GM12878 (cell line): ENCODE measurements around the gene TSPO. TPM values are rescaled to one million over a fixed set of nuclear protein-coding genes. Genes with fewer than 3 reads are reported as not detected.
A peak's percentile ranks its signal among the peaks of the same experiment; 100 is the strongest.

Experiments used
- ATAC-seq: fragments of 200-7000 bp; cut with Tn5 transposase; 3 replicates; pipeline ENCODE4 v1.9.1; 2020; ENCODE audit warnings: mild to moderate bottlenecking, moderate library complexity
- BruUV-seq: library from RNA; stranded (reverse); fragments of 400-500 nt; replicated peaks from 2 replicates; lab custom pipeline; 2021; lab: Mats Ljungman, UMichigan
- CTCF ChIA-PET: fragments of 300-600 bp; sonication (Branson Sonifier 250); formaldehyde crosslinking; extraction: SDS; loops from one replicate; lab custom pipeline; 2021; ENCODE audit warnings: inconsistent platforms; lab: Yijun Ruan, JAX
- POLR2A ChIA-PET: fragments of 350-600 bp; formaldehyde crosslinking; extraction: SDS; loops from one replicate; lab custom pipeline; 2021; ENCODE audit warnings: inconsistent platforms; lab: Charles Lee
- RAD21 ChIA-PET: fragments of 300-600 bp; sonication (Branson Sonifier 250); formaldehyde crosslinking; loops from one replicate; lab custom pipeline; 2023; ENCODE audit warnings: antibody characterized with exemption; ENCODE audit not compliant: unreplicated experiment; lab: Charles Lee
- SMC1A ChIA-PET: fragments of 300-600 bp; sonication (Branson Sonifier 250); formaldehyde crosslinking; loops from one replicate; lab custom pipeline; 2023; ENCODE audit not compliant: unreplicated experiment, uncharacterized antibody; lab: Charles Lee
- DNase-seq: peaks from one replicate; pipeline ENCODE4 v3.0.0-alpha.2; 2011; ENCODE audit warnings: low read depth, low spot score
- FAIRE-seq: peaks from 3 replicates; lab custom pipeline; 2011; peaks lifted over from hg19 to GRCh38; lab: Jason Lieb, UNC
- H2AFZ ChIP-seq: 2 replicates; pipeline ENCODE4 v1.6.0; 2011; ENCODE audit warnings: low read depth, low read length, control low read depth; ENCODE audit not compliant: control insufficient read depth
- H3K27ac ChIP-seq: 2 replicates; pipeline ENCODE4 v1.5.1; 2011; ENCODE audit warnings: control low read depth; ENCODE audit not compliant: control insufficient read depth, insufficient read depth
- H3K27me3 ChIP-seq, 2 experiments: replicated peaks in 1 of 2; 2 replicates each; pipeline versions ENCODE4 v1.6.0 to v1.6.1; 2011; ENCODE audit warnings: low read length in 1 of 2; ENCODE audit not compliant: control insufficient read depth in 2 of 2, insufficient read depth in 2 of 2
- H3K36me3 ChIP-seq, 2 experiments: 2 replicates each; pipeline ENCODE4 v1.5.1; 2011; ENCODE audit warnings: low read length in 1 of 2; ENCODE audit not compliant: control insufficient read depth in 2 of 2, insufficient read depth in 2 of 2
- H3K4me1 ChIP-seq: 2 replicates; pipeline ENCODE4 v1.6.1; 2011; ENCODE audit warnings: mild to moderate bottlenecking, low read length, moderate library complexity, mixed read lengths; ENCODE audit not compliant: control insufficient read depth, insufficient read depth
- H3K4me2 ChIP-seq: 2 replicates; pipeline ENCODE4 v1.6.0; 2011; ENCODE audit warnings: control low read depth; ENCODE audit not compliant: control insufficient read depth, insufficient read depth
- H3K4me3 ChIP-seq: fragments of 200-600 bp; sonication (generic); 2 replicates; pipeline ENCODE4 v1.5.1; 2016
- H3K79me2 ChIP-seq: 2 replicates; pipeline ENCODE4 v1.6.0; 2011; ENCODE audit warnings: low read length; ENCODE audit not compliant: control insufficient read depth, insufficient read depth
- H3K9ac ChIP-seq: 2 replicates; pipeline ENCODE4 v1.8.0; 2011; ENCODE audit warnings: low read length, control low read depth, mixed read lengths; ENCODE audit not compliant: control insufficient read depth, insufficient read depth
- H3K9me3 ChIP-seq: replicated peaks from 3 replicates; pipeline ENCODE4 v1.5.1; 2011; ENCODE audit warnings: mild to moderate bottlenecking, low read length; ENCODE audit not compliant: control insufficient read depth, insufficient read depth
- H4K20me1 ChIP-seq: 2 replicates; pipeline ENCODE4 v1.6.0; 2011; ENCODE audit not compliant: control insufficient read depth, insufficient read depth
- BACH1 ChIP-seq: fragments of 450-650 bp; IDR thresholded peaks from 2 replicates; pipeline ENCODE4 v1.6.1; 2017; ENCODE audit warnings: mild to moderate bottlenecking, borderline replicate concordance
- BCLAF1 ChIP-seq: fragments of 450-650 bp; IDR thresholded peaks from 2 replicates; pipeline ENCODE4 v1.6.1; 2017; ENCODE audit warnings: antibody characterized with exemption, mild to moderate bottlenecking, moderate library complexity
- CBFB ChIP-seq: IDR thresholded peaks from 2 replicates; pipeline ENCODE4 v1.6.1; 2016; ENCODE audit warnings: antibody characterized with exemption, low read depth
- GABPA ChIP-seq: IDR thresholded peaks from 2 replicates; pipeline ENCODE4 v1.6.1; 2014; ENCODE audit warnings: antibody characterized with exemption, low read depth, mild to moderate bottlenecking, inconsistent platforms
- HDAC2 ChIP-seq: fragments of 200-600 bp; sonication (generic); IDR thresholded peaks from 2 replicates; pipeline ENCODE4 v1.6.1; 2017
- KAT2A ChIP-seq: conservative IDR thresholded peaks from 2 replicates; pipeline ENCODE4 v1.6.1; 2011; ENCODE audit warnings: low read depth, low read length; ENCODE audit not compliant: control insufficient read depth
- NFXL1 ChIP-seq: fragments of 450-650 bp; IDR thresholded peaks from 2 replicates; pipeline ENCODE4 v1.6.1; 2017; ENCODE audit warnings: antibody characterized with exemption, mild to moderate bottlenecking, borderline replicate concordance
- POU2F2 ChIP-seq: IDR thresholded peaks from 3 replicates; pipeline ENCODE4 v1.6.1; 2011; ENCODE audit warnings: low read depth, mild to moderate bottlenecking, low read length, borderline replicate concordance
- RFX5 ChIP-seq: IDR thresholded peaks from 2 replicates; pipeline ENCODE4 v1.6.1; 2011; ENCODE audit warnings: low read depth, low read length, improper control_type of control experiment
- SIN3A ChIP-seq: IDR thresholded peaks from 2 replicates; pipeline ENCODE4 v1.6.1; 2012; ENCODE audit warnings: low read depth, low read length, improper control_type of control experiment
- SRF ChIP-seq, 2 experiments: IDR thresholded peaks; 2 replicates each; pipeline ENCODE4 v1.6.1; 2011; ENCODE audit warnings: low read depth in 2 of 2, low read length in 2 of 2, mild to moderate bottlenecking in 1 of 2, moderate library complexity in 1 of 2
- SUPT20H ChIP-seq: IDR thresholded peaks from 2 replicates; pipeline ENCODE4 v1.6.1; 2011; ENCODE audit warnings: low read depth, mild to moderate bottlenecking, low read length, moderate library complexity, borderline replicate concordance; ENCODE audit not compliant: control insufficient read depth
- ZNF24 ChIP-seq: fragments of 450-650 bp; IDR thresholded peaks from 2 replicates; pipeline ENCODE4 v1.6.1; 2017; ENCODE audit warnings: antibody characterized with exemption, mild to moderate bottlenecking
- ZSCAN29 ChIP-seq: fragments of 450-650 bp; IDR thresholded peaks from 2 replicates; pipeline ENCODE4 v1.6.1; 2017; ENCODE audit warnings: mild to moderate bottlenecking, moderate library complexity
- WGBS: methylation state at CpG from one replicate; pipeline ENCODE4 v1.1.6; 2016; ENCODE audit warnings: low lambda C conversion rate; ENCODE audit not compliant: insufficient replicate concordance, insufficient coverage; ENCODE audit errors: missing lambda C conversion rate; 5-methylcytosine and 5-hydroxymethylcytosine counted together
- in situ Hi-C: fragments of 300-500 bp; cut with MboI; formaldehyde crosslinking; loops from 9 replicates; pipeline ENCODE4 v1.14.3; 2018; ENCODE audit warnings: mixed read lengths
- intact Hi-C: fragments of 100-400 bp; cut with micrococcal nuclease; formaldehyde crosslinking; loops from one replicate; pipeline ENCODE4 v1.14.2; 2022; ENCODE audit not compliant: unreplicated experiment
- polyA plus RNA-seq, 11 experiments: library from polyadenylated mRNA; depleted of rRNA in 4 of 11; unstranded in 6 of 11; stranded (reverse) in 5 of 11; fragments of >200 nt; fragmentation: Nextera tagmentation in 4 of 11; fragmentation: Illumina TruSeq in 1 of 11; extraction: Ambion mirVana in 4 of 11; extraction: Trizol in 1 of 11; gene quantifications; 1 replicate in 1 of 11; 2 replicates in 10 of 11; pipeline versions ENCODE4 v1.2.1 to v1.2.3, GENCODE V29; 2011 to 2016; ENCODE audit warnings: inconsistent platforms in 2 of 11, missing spikeins in 2 of 11, low read depth in 1 of 11
- total RNA-seq, 4 experiments: library from RNA; depleted of rRNA in 3 of 4; stranded (reverse); fragments of >200 nt in 3 of 4; fragmentation: Illumina TruSeq in 1 of 4; extraction: Trizol in 1 of 4; gene quantifications; 2 replicates each; pipeline versions ENCODE4 v1.2.1 to v1.2.3, GENCODE V29; 2013 to 2021
- TF ChIP-seq, protein P1 (sequence below): IDR thresholded peaks from 2 replicates; pipeline ENCODE4 v1.6.1; 2012; ENCODE audit warnings: low read depth, low read length, improper control_type of control experiment
- TF ChIP-seq, protein P2 (sequence below): fragments of 450-650 bp; IDR thresholded peaks from 2 replicates; pipeline ENCODE4 v1.6.1; 2017; ENCODE audit warnings: mild to moderate bottlenecking, low read depth, inconsistent platforms; ENCODE audit not compliant: poor library complexity, severe bottlenecking
- TF ChIP-seq, protein P3 (sequence below): IDR thresholded peaks from 2 replicates; pipeline ENCODE4 v1.6.1; 2011; ENCODE audit warnings: borderline replicate concordance, low read depth, mild to moderate bottlenecking, moderate library complexity, low read length; ENCODE audit not compliant: insufficient read depth, poor library complexity, severe bottlenecking

Gene TSPO
- total and polyA plus RNA-seq, 10 of the 15 experiments (the other 5 are each of a cell fraction or from before 2014, with no cell fraction given), result 1.4 to 50.5 (median 18.8) TPM

DNA sequence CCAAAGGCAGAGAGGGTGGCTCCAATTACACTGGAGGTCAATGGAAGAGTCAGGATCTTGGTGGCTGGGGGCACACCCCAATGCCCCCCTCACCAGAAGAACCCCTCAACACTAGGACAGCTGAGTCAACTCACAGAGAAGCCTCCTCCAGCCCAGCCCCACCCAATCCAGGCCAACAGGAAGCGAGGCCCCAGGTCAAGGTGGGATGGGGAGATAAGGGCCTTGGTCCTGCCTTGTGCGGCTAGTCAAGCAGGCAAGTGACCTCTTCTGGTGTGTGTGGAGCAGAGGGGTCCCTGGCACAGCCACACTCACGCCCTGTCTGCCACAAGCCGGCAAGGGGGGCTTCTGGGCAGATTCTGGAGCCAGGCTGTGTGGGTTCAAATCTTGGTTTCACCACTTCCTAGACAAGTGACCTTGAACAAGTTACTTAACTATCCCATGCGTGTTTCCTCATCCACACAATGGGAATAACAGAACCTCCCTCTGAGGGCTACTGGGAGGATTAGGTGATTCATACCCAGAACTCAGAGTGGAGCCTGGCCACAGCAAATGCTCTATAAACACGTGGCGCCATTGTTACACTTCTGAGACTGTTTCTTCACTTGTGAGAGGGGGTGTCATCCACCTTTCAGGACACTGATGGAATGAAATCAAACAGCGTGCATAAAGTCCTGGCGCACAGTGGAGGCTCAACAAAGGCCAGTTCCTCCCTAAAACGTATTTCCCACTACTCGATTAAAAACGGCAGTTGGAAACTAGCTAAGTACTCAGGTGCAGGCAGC, 32.3 kb downstream of the TSPO start:
- FAIRE-seq, result no peak
- intact Hi-C loops (no loop called here), in situ Hi-C loops (no loop called here)
- WGBS, result 78% methylated on average over 12 of the region's 12 CpGs
- H3K9ac ChIP-seq, result no peak overlapping the region
- H3K4me2 ChIP-seq, result peak overlapping the region; percentile 3; the same call in 1 of the 2 replicates
- H3K4me3 ChIP-seq, result no peak overlapping the region
- ChIA-PET RAD21 (no interaction called here), POLR2A (no interaction called here), CTCF (no interaction called here), SMC1A (no interaction called here)
- H3K27ac ChIP-seq, result no peak overlapping the region
- H2AFZ ChIP-seq, result no peak overlapping the region
- peaks cover 10% of the 10 kb centered on the region for H3K4me1 ChIP-seq
- H3K36me3 ChIP-seq, result peaks cover 7% of the 10 kb centered on the region in 2 experiments; a peak in 3 of 4 replicates
- no peaks in the 10 kb centered on the region for H3K9me3 ChIP-seq
- no peaks in the 10 kb centered on the region for H4K20me1 ChIP-seq
- H3K27me3 ChIP-seq, result no peaks in the 10 kb centered on the region
- H3K79me2 ChIP-seq, result peaks cover 18% of the 10 kb centered on the region
- no peak for DNase-seq
- ATAC-seq, result no peak
- BruUV-seq, result no TSS peak
- no peak for TF ChIP-seq POU2F2
- TF ChIP-seq, protein P1, sequence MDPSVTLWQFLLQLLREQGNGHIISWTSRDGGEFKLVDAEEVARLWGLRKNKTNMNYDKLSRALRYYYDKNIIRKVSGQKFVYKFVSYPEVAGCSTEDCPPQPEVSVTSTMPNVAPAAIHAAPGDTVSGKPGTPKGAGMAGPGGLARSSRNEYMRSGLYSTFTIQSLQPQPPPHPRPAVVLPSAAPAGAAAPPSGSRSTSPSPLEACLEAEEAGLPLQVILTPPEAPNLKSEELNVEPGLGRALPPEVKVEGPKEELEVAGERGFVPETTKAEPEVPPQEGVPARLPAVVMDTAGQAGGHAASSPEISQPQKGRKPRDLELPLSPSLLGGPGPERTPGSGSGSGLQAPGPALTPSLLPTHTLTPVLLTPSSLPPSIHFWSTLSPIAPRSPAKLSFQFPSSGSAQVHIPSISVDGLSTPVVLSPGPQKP, result no peak
- TF ChIP-seq BCLAF1, result no peak
- no peak for TF ChIP-seq HDAC2
- no peak for TF ChIP-seq SIN3A
- no peak for TF ChIP-seq BACH1
- no peak for TF ChIP-seq KAT2A
- no peak for TF ChIP-seq SUPT20H
- no peak for TF ChIP-seq ZNF24
- no peak for TF ChIP-seq ZSCAN29
- TF ChIP-seq NFXL1, result no peak
- TF ChIP-seq, protein P2, sequence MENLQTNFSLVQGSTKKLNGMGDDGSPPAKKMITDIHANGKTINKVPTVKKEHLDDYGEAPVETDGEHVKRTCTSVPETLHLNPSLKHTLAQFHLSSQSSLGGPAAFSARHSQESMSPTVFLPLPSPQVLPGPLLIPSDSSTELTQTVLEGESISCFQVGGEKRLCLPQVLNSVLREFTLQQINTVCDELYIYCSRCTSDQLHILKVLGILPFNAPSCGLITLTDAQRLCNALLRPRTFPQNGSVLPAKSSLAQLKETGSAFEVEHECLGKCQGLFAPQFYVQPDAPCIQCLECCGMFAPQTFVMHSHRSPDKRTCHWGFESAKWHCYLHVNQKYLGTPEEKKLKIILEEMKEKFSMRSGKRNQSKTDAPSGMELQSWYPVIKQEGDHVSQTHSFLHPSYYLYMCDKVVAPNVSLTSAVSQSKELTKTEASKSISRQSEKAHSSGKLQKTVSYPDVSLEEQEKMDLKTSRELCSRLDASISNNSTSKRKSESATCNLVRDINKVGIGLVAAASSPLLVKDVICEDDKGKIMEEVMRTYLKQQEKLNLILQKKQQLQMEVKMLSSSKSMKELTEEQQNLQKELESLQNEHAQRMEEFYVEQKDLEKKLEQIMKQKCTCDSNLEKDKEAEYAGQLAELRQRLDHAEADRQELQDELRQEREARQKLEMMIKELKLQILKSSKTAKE, result no peak
- TF ChIP-seq, protein P3, sequence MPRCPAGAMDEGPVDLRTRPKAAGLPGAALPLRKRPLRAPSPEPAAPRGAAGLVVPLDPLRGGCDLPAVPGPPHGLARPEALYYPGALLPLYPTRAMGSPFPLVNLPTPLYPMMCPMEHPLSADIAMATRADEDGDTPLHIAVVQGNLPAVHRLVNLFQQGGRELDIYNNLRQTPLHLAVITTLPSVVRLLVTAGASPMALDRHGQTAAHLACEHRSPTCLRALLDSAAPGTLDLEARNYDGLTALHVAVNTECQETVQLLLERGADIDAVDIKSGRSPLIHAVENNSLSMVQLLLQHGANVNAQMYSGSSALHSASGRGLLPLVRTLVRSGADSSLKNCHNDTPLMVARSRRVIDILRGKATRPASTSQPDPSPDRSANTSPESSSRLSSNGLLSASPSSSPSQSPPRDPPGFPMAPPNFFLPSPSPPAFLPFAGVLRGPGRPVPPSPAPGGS, result no peak
- TF ChIP-seq GABPA, result no peak
- no peak for TF ChIP-seq SRF (IDR thresholded peaks at IDR 0.05; ENCODE audit: low read depth in 2 of 2, low read length in 2 of 2)
- no peak for TF ChIP-seq CBFB
- TF ChIP-seq RFX5, result no peak
